Erythroblast (primary cell): ENCODE results near the gene INSYN2A.

ENCODE experiments used
- GATA1 ChIP-seq: IDR thresholded peaks from 2 replicates; pipeline ENCODE4 v1.6.1; 2011; ENCODE audit warnings: low read depth, mild to moderate bottlenecking, control low read depth, low read length, moderate library complexity
- POLR2A ChIP-seq: IDR thresholded peaks from 2 replicates; pipeline ENCODE4 v1.6.1; 2011; ENCODE audit warnings: mild to moderate bottlenecking, low read length

DNA sequence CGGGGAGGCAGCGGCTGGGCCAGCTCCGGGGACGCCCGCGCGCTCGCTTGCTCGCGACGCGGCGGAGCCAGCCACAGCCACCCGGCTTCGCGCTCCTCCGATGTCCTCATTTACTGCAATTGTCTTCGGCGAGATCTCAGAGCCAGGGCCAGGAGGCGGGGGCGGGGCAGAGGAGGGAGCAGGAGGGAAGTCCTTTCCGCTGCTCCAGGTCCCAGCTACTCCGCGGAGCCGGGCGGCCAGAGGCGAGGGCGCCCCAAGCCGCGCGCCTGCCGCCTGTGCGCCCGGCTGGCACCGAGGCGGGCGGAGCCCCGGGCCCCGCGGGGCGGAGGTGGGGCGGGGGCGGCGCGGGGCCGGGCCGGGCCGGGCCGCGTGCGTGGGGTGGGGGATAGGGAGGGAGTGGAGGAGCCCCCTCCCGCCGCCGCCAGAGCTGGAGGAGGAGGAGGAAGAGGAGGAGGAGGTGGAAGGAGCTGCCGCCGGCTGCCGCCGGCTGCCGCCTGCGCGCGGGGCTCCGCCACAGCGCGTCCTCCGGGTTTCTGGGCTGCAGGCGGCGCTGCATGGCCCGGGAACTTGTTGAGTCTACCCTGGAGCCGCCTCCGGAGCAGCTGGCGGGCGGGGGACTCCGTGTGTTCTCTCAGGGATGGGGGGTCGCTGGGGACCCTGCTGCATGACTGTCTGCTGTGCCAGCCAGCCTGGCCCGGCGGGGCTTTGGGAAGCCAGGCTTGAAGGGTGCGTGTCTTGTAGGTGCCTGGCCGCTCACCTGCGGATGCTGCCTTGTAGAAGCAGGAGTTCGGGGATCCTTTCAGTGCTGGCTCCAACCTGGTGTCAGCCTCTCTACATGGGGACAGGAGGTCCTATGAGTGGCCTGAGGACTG is at the start of gene INSYN2A:
- TF ChIP-seq POLR2A = no peak
- TF ChIP-seq GATA1 = no peak
